ENCODE measurements around the gene STAB2. TPM values are rescaled to one million over a fixed set of nuclear protein-coding genes. Genes with fewer than 3 reads are reported as not detected.

Gene STAB2
- total and polyA plus RNA-seq, 3 donors from 2014 or later: 1.7 to 15.8 (median 2.7) TPM

DNA sequence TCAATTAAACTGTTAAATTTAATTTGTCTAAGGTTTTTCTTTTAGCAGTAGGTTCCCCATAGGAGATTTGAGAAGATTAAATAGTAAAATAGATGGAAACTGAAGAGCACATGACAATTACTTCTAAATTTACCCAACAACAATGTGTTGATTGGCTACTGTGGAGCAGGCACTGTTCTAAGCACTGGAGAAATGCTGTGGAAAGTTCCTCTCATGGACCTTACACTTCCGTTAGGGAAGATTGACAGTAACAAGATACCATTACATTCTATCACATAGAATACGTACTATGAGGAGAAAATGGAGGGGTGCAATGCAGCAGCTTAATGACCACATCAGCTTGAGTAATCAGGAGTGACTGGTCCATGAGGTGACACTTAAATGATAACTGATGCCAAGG, 8.1 kb upstream of the STAB2 start:
- Histone ChIP-seq H3K4me3 (no peak overlapping the region), H3K9me3 (no peaks in the 10 kb centered on the region), H3K27ac (no peak overlapping the region), H3K27me3 (no peaks in the 10 kb centered on the region), H3K36me3 (ENCODE audit: low read depth, missing control alignments) (no peaks in the 10 kb centered on the region), H3K4me1 (no peaks in the 10 kb centered on the region)
- WGBS, 2 donors: 84 to 90% methylated on average over 2 of the region's 2 CpGs
- TF ChIP-seq, protein P1, sequence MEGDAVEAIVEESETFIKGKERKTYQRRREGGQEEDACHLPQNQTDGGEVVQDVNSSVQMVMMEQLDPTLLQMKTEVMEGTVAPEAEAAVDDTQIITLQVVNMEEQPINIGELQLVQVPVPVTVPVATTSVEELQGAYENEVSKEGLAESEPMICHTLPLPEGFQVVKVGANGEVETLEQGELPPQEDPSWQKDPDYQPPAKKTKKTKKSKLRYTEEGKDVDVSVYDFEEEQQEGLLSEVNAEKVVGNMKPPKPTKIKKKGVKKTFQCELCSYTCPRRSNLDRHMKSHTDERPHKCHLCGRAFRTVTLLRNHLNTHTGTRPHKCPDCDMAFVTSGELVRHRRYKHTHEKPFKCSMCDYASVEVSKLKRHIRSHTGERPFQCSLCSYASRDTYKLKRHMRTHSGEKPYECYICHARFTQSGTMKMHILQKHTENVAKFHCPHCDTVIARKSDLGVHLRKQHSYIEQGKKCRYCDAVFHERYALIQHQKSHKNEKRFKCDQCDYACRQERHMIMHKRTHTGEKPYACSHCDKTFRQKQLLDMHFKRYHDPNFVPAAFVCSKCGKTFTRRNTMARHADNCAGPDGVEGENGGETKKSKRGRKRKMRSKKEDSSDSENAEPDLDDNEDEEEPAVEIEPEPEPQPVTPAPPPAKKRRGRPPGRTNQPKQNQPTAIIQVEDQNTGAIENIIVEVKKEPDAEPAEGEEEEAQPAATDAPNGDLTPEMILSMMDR (IDR thresholded peaks at IDR 0.05): no peak
- TF ChIP-seq POLR2A (IDR thresholded peaks at IDR 0.05): no peak
- intact Hi-C loops (cut with DNase I; ENCODE audit: low total_unique reads): no loop called here
- no peak for DNase-seq

DNA sequence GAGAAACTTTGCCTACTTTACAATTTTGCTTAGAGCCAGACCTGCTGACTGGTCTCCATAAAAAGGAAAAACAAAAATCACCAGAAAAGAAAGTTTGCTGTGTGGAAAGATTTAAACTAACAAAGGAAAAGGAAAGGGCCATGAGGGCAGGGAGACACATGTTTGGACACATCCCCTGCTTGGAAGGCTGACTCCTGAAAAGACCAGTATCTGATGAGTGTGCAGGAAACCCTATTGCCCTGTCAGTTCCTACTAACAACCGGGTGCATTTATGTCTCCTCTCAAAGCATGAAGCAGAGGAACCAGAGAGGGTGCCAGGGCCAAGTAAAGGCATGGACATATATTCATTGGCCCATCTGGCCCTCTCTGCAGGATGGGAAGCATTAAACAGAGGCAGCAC, 7.0 kb upstream of the STAB2 start:
- Histone ChIP-seq H3K27me3 (no peaks in the 10 kb centered on the region), H3K9me3 (no peaks in the 10 kb centered on the region), H3K4me3 (no peak overlapping the region), H3K27ac (no peak overlapping the region), H3K36me3 (ENCODE audit: low read depth, missing control alignments) (no peaks in the 10 kb centered on the region), H3K4me1 (no peaks in the 10 kb centered on the region)
- intact Hi-C loops (cut with DNase I; ENCODE audit: low total_unique reads): no loop called here
- WGBS, 2 donors: 67% methylated on average over 1 of the region's 1 CpG
- TF ChIP-seq, protein P1 (IDR thresholded peaks at IDR 0.05): no peak
- TF ChIP-seq POLR2A (IDR thresholded peaks at IDR 0.05): no peak
- DNase-seq: no peak

DNA sequence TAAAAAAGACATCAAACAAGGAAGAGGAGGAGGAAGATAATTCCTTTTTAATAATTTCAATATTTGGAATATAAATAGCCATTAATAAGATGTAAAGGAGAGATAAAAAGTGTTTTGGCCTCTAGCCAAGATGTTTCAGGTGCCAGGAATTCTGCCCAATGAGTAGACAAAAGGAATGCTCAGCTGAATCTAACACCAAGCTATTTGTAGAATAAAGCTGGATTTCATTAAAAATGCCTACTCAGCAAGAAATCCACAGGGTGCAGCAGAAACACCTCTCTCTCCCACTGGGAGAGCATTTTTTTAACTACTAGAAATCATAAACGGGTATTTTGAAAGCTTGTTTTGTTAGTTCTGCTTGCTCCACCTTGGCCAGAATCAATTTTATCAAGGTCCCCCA, 4.1 kb upstream of the STAB2 start:
- DNase-seq: no peak
- H3K4me3 ChIP-seq: no peak overlapping the region
- H3K27me3 ChIP-seq: no peaks in the 10 kb centered on the region
- H3K4me1 ChIP-seq: no peaks in the 10 kb centered on the region
- intact Hi-C loops (cut with DNase I; ENCODE audit: low total_unique reads): no loop called here
- no peak overlapping the region for H3K27ac ChIP-seq
- H3K9me3 ChIP-seq: no peaks in the 10 kb centered on the region
- WGBS, 2 donors: 46 to 66% methylated on average over 1 of the region's 1 CpG
- no peaks in the 10 kb centered on the region for H3K36me3 ChIP-seq (ENCODE audit: low read depth, missing control alignments)
- TF ChIP-seq POLR2A (IDR thresholded peaks at IDR 0.05): no peak
- TF ChIP-seq, protein P1 (IDR thresholded peaks at IDR 0.05): no peak

DNA sequence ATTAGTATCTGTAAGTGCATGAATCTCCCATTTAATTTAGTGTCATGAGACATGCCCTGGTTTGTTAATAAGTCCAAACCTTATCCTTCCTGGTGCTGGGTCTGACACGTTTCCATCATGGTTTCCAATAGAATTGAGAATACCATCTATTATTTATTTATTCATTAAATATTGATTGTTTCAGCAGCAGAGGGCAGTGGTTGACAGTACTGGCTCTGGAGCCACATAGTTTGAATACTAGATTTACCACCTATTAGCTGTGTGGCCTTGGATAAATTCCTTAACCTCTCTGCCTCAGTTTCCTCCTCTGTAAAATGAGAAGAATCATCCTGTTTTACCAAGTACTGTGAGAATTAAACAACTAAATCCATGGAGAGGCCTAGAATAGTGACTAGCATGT, 941 bp upstream of the STAB2 start:
- Histone ChIP-seq H3K4me3 (no peak overlapping the region), H3K27ac (no peak overlapping the region), H3K27me3 (no peaks in the 10 kb centered on the region), H3K4me1 (no peaks in the 10 kb centered on the region), H3K36me3 (ENCODE audit: low read depth, missing control alignments) (no peaks in the 10 kb centered on the region), H3K9me3 (no peaks in the 10 kb centered on the region)
- WGBS, 2 donors: 61 to 67% methylated on average over 1 of the region's 1 CpG
- TF ChIP-seq, protein P1 (IDR thresholded peaks at IDR 0.05): no peak
- no peak for TF ChIP-seq POLR2A (IDR thresholded peaks at IDR 0.05)
- no peak for DNase-seq
- intact Hi-C loops (cut with DNase I; ENCODE audit: low total_unique reads): no loop called here

DNA sequence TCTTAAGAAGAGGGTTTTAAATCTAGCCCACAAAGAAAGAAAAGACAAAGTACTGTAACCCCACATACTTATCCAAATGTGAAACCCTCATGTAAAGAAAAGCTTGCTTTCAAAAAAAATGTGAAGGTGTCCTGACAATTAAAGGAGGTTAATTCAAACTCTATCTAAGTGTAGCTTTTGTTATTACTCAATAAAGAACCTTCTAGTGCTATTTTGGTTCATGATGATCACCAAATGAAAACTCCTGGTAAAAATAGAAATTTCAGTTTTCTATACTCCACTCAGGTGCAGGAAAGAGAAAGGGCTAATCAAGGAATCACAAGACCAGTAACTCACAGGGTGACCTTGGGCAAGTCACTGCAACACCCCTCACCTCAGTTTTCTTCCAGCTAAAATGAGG, 1.6 kb downstream of the STAB2 start:
- no peak for TF ChIP-seq POLR2A (IDR thresholded peaks at IDR 0.05)
- TF ChIP-seq, protein P1 (IDR thresholded peaks at IDR 0.05): no peak
- no peak overlapping the region for H3K4me3 ChIP-seq
- no peaks in the 10 kb centered on the region for H3K36me3 ChIP-seq (ENCODE audit: low read depth, missing control alignments)
- no peaks in the 10 kb centered on the region for H3K9me3 ChIP-seq
- H3K4me1 ChIP-seq: no peaks in the 10 kb centered on the region
- intact Hi-C loops (cut with DNase I; ENCODE audit: low total_unique reads): no loop called here
- H3K27me3 ChIP-seq: no peaks in the 10 kb centered on the region
- H3K27ac ChIP-seq: no peak overlapping the region
- no peak for DNase-seq
